ENCODE data around the gene MTUS2. TPM values are rescaled to one million over a fixed set of nuclear protein-coding genes. Genes with fewer than 3 reads are reported as not detected.

Gene MTUS2
- total RNA-seq, 1 experiment from 2014 or later: not detected

DNA sequence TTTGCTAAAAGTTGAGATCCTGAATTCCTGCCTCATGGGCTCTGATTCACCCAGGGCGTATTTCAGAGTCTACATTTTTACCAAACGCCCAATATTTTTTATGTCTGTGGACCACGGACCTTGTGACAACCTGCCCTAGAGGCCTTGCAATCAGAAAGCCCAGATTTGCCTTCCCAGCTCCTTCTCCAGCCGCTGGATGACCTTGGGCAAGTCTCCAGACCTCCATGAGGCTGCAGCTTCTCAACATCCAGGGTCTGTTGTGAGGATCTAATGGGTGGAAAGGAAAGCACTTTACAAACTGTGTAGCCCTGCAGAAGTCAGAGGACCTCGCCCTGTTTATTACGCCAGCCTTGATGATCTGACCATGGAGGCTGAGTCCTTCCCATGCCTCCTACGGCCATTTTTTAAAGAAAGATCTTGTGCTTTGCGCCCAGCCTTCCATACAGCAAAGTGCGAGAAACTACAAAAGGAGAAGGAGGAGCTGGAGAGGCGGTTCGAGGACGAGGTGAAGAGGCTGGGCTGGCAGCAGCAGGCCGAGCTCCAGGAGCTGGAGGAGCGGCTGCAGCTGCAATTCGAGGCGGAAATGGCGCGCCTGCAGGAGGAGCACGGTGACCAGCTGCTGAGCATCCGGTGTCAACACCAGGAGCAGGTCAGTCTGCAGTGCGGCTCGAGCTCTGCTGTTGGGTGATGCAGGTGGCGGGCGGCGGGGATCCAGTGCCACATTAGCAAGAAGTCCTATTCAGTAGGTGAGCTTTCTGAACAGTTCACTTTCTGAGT is 659.8 kb downstream of the MTUS2 start:
- in situ Hi-C loops (cut with HindIII; ENCODE audit: low pct_unique_long_range_greater_than_20kb, low sequenced_read_pairs): no loop called here
- DNase-seq (ENCODE audit: low read depth, low spot score): no peak

GRCh38 chr13:29480893-29481525 is 660.9 kb downstream of the MTUS2 start:
- DNase-seq (ENCODE audit: low read depth, low spot score): no peak
- in situ Hi-C loops (cut with HindIII; ENCODE audit: low pct_unique_long_range_greater_than_20kb, low sequenced_read_pairs): no loop called here

- in situ Hi-C loops (cut with HindIII; ENCODE audit: low pct_unique_long_range_greater_than_20kb, low sequenced_read_pairs): no loop called here
- DNase-seq (ENCODE audit: low read depth, low spot score): no peak
These were observed 661.5 kb downstream of the MTUS2 start for GRCh38 chr13:29481603-29482002.

DNA sequence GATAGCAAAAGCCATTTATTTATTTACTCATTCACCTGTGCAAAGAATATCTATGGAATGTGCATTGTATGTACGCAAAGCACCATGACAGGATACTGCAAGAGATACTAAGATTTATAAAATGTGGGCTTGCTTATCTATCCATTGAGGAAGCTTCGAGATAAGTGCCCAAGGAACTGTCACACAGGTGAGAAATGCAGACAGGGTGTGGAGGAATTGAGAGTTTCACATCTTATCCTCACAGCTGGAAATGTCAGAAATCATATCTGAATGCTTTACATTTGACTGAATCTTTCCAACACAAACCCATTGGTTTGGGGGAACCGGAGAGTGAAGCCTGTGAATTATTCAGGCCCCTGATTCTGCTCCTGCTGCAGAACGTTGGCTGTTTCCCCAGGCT is 662.4 kb downstream of the MTUS2 start:
- in situ Hi-C loops (cut with HindIII; ENCODE audit: low pct_unique_long_range_greater_than_20kb, low sequenced_read_pairs): no loop called here
- DNase-seq (ENCODE audit: low read depth, low spot score): no peak

- DNase-seq (ENCODE audit: low read depth, low spot score): no peak
- in situ Hi-C loops (cut with HindIII; ENCODE audit: low pct_unique_long_range_greater_than_20kb, low sequenced_read_pairs): no loop called here
These were observed 663.1 kb downstream of the MTUS2 start for GRCh38 chr13:29483211-29483610.

- no peak for DNase-seq (ENCODE audit: low read depth, low spot score)
- in situ Hi-C loops (cut with HindIII; ENCODE audit: low pct_unique_long_range_greater_than_20kb, low sequenced_read_pairs): no loop called here
These were observed 663.5 kb downstream of the MTUS2 start for GRCh38 chr13:29483623-29484022.

DNA sequence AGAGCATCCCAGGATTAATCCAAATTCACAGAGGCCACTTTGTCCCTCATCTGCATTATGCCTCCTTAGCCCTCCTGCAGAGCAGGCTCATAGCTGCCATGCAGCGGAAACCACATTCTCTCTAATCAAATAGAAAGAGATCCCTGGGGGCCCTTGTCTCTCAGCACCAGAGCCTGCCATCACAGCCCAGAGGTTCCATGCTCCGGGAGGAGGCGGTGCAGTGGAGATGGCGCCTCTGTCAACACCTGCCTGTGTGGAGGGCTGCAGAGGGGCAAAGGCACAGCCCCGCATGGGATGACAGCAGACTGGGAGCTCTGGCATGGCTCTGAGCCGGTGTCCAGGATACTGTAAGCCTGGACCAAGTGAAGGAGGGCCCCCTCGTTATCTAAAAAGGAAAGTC is 664.1 kb downstream of the MTUS2 start:
- in situ Hi-C loops (cut with HindIII; ENCODE audit: low pct_unique_long_range_greater_than_20kb, low sequenced_read_pairs): no loop called here
- DNase-seq (ENCODE audit: low read depth, low spot score): no peak

DNA sequence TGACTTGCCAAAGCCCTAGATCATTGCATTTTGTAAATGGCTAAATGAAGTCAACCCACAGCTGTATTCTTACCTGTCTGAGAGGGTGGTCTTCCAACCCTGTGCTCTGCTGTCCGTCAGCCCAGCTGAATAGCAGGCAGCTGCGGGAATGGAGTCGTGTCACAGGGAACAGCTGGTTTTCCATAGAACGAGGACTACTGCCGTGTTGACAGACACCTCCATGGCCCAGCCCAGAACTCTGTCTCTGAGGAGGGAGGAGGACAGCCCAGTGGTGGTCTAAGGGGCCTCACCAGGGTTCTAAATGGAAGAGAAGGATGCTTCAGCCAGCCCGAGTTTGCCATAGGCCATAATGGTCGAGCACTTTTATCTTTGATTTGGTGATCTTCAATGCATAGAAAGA is 664.7 kb downstream of the MTUS2 start:
- no peak for DNase-seq (ENCODE audit: low read depth, low spot score)
- in situ Hi-C loops (cut with HindIII; ENCODE audit: low pct_unique_long_range_greater_than_20kb, low sequenced_read_pairs): no loop called here

DNA sequence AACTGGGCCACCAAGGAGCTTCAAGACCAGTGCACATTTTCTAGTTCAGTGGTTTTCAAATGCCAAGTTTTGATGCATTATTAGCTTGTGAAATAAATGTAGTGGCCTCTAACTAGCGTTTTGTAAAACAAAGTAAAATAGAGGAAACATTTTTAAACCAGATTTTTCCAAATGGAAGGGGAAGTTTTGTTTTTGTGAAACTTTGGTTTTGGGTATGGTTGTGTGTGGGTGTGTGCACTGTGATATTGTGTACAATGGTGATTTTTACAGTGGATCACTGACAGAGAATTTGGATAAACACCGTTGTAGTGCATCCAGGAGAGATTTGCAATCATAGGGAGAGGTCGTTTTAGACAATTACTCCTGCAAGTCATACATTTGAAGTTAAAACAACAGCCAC is 666.4 kb downstream of the MTUS2 start:
- in situ Hi-C loops (cut with HindIII; ENCODE audit: low pct_unique_long_range_greater_than_20kb, low sequenced_read_pairs): no loop called here
- no peak for DNase-seq (ENCODE audit: low read depth, low spot score)

DNA sequence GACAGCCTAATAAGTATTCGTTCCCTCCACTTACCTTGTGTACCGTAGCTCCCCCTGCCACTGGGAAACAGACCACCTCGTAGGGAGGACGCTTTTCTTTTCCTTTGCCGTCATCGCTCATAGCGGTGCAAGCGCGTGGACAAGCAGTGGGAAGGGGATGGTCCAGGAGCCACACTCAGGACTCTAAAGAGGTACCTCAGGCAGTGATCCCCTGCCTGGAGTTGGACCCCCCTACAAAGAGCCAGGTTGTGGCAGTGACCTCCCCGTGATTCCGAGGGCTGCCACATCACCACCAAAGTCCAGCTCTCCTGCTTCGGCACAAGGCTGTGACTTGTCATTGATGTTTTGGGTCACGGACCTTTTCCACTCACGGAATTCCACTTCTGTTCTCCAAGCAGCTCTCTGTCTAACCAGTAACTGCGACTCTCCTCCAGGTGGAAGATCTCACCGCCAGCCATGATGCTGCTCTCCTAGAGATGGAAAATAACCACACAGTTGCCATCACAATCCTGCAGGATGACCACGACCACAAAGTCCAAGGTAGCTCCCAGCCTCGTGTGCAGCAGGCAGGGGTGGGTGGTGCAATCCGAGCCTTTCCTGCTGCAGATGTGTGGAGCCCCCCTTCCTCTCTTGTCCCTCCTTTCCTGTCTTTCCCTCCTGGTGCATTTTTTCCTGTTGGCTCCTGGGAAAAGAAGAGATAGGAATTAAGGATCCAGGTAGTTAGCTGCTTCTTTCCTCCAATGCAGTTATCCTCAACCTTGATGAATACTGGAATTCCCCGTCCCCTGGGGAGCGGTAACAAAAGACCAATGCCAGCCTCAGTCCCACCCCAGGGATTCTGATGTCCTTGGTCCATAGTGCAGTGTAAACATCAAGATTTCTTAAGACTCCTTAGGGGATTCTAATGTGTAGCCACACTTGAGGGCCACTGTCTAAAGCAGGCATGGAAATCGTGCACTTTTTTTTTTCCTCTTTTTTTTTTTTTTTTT is 667.6 kb downstream of the MTUS2 start:
- DNase-seq (ENCODE audit: low read depth, low spot score): no peak
- in situ Hi-C loops (cut with HindIII; ENCODE audit: low pct_unique_long_range_greater_than_20kb, low sequenced_read_pairs): no loop called here

DNA sequence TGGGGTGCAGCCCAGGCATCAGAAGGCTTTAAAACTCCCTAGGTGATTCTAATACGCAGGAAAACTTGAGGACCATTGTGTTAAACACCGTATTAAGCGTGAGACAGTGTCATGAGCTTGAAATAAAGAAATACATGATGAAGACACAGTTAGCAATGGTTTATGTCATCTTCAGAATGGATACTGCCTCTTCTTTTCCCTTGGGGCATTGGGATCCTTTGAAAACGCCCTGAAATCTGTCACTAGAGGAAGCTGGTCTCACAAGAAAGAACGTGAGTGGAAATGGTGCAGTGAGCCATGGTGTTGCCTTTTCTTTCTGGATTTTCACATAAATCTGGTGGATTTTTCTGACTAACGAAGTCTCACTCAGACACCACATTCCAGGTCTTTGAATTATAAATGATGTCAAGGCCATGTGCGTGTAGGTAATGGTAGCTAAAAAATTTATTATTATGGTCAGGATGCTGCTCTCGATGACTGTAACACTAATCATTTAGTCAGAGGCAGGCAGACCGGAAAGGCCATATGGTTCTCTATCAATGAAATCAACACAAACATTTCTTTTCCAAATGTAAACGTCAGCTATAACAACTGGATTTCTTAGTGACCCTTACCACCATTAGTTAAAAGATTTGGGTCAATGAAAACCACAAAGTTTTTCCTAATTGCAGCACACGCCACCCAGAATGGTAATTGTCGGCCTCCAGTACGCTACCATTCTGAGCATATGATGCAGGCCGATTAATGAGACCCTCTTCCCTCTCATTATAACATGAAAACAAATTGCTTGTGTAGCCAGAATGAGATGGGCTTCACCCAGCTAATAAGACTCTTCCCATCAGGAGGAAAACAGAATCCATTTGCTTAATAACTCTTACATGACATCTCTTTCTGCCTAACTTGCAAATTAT is 669.8 kb downstream of the MTUS2 start:
- in situ Hi-C loops (cut with HindIII; ENCODE audit: low pct_unique_long_range_greater_than_20kb, low sequenced_read_pairs): no loop called here
- no peak for DNase-seq (ENCODE audit: low read depth, low spot score)

DNA sequence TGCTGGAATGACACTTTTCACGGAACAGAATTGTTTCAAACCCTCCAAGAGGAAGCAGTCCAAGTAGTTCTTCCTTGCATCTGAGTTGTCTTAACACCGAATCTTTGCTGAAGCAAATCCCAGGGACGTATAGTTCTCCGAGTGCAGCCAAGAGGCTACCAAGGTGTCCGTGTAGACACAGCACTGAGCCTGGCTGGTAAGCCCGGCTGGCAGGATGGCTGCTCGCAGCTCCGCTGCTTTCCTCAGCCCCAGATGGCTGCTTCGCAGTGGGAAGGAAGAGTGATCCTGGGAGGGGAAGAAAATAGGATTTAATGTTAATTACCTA is 670.4 kb downstream of the MTUS2 start:
- in situ Hi-C loops (cut with HindIII; ENCODE audit: low pct_unique_long_range_greater_than_20kb, low sequenced_read_pairs): no loop called here
- DNase-seq (ENCODE audit: low read depth, low spot score): no peak

- no peak for DNase-seq (ENCODE audit: low read depth, low spot score)
- in situ Hi-C loops (cut with HindIII; ENCODE audit: low pct_unique_long_range_greater_than_20kb, low sequenced_read_pairs): no loop called here
These were observed 671.1 kb downstream of the MTUS2 start for GRCh38 chr13:29491248-29491647.

GRCh38 chr13:29493796-29494195 is 673.7 kb downstream of the MTUS2 start:
- in situ Hi-C loops (cut with HindIII; ENCODE audit: low pct_unique_long_range_greater_than_20kb, low sequenced_read_pairs): no loop called here

GRCh38 chr13:29494520-29494919 is 674.4 kb downstream of the MTUS2 start:
- DNase-seq (ENCODE audit: low read depth, low spot score): no peak
- in situ Hi-C loops (cut with HindIII; ENCODE audit: low pct_unique_long_range_greater_than_20kb, low sequenced_read_pairs): no loop called here

More at GRCh38 chr13:29493796-29494195, 673.7 kb downstream of the MTUS2 start:
- DNase-seq (ENCODE audit: low read depth, low spot score): no peak

- in situ Hi-C loops (cut with HindIII; ENCODE audit: low pct_unique_long_range_greater_than_20kb, low sequenced_read_pairs): no loop called here
- no peak for DNase-seq (ENCODE audit: low read depth, low spot score)
These were observed 676.1 kb downstream of the MTUS2 start for GRCh38 chr13:29496241-29496712.

DNA sequence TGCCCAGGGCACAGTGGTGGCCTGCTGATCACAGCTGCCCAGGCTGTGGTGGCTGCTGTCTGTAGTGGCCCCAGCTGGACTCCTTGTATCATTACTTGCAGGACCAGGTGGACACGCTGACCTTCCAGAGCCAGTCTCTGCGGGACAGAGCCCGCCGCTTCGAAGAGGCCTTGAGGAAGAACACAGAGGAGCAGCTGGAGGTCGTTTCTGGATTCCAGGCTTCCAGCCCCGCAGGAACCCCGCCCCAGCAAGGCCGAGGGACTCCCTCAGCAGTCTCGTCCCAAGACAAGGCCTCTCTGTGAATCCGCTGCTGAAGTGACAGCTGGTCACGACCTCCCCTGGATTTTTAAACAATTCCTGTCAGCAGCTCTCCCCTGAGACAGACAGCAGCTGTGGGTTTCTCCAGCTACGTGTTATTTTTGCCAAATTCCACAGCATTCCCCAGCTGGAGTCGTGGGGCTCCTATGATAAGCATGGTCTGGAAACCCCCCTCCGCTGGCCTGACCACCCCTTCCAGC is 677.1 kb downstream of the MTUS2 start:
- in situ Hi-C loops (cut with HindIII; ENCODE audit: low pct_unique_long_range_greater_than_20kb, low sequenced_read_pairs): no loop called here
- no peak for DNase-seq (ENCODE audit: low read depth, low spot score)
